ENCODE results near the gene TLR10. TPM values are rescaled to one million over a fixed set of nuclear protein-coding genes. Genes with fewer than 3 reads are reported as not detected.

Gene TLR10
- total and polyA plus RNA-seq, 2 experiments from 2014 or later, result 0.14 TPM; not detected in 1

DNA sequence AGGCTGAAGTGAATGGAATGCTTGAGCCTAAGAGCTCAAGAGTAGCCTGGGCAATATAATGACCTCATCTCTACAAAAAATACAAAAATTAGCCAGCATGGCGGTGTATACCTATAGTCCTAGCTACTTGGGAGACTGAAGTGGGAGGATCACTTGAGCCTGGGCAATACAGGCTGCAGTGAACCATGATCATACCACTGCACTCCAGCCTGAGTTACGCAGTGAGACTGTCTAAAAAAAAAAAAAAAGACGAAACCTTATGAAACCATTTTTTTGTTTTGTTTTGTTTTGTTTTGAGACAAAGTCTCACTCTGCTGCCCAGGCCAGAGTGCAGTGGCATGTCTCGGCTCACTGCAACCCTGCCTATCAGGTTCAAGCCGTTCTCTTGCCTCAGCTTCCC lies 36.9 kb downstream of the TLR10 start (continued):
- TF ChIP-seq, protein P1, sequence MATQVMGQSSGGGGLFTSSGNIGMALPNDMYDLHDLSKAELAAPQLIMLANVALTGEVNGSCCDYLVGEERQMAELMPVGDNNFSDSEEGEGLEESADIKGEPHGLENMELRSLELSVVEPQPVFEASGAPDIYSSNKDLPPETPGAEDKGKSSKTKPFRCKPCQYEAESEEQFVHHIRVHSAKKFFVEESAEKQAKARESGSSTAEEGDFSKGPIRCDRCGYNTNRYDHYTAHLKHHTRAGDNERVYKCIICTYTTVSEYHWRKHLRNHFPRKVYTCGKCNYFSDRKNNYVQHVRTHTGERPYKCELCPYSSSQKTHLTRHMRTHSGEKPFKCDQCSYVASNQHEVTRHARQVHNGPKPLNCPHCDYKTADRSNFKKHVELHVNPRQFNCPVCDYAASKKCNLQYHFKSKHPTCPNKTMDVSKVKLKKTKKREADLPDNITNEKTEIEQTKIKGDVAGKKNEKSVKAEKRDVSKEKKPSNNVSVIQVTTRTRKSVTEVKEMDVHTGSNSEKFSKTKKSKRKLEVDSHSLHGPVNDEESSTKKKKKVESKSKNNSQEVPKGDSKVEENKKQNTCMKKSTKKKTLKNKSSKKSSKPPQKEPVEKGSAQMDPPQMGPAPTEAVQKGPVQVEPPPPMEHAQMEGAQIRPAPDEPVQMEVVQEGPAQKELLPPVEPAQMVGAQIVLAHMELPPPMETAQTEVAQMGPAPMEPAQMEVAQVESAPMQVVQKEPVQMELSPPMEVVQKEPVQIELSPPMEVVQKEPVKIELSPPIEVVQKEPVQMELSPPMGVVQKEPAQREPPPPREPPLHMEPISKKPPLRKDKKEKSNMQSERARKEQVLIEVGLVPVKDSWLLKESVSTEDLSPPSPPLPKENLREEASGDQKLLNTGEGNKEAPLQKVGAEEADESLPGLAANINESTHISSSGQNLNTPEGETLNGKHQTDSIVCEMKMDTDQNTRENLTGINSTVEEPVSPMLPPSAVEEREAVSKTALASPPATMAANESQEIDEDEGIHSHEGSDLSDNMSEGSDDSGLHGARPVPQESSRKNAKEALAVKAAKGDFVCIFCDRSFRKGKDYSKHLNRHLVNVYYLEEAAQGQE (IDR thresholded peaks at IDR 0.05; ENCODE audit: unreplicated experiment), result no peak
- no peak for TF ChIP-seq ZNF331 (CRISPR knock-in tag; IDR thresholded peaks at IDR 0.05; ENCODE audit: low read depth)
- TF ChIP-seq EZH2 (IDR thresholded peaks at IDR 0.05; ENCODE audit: low read depth, unreplicated experiment), result no peak
- TF ChIP-seq NANOG (IDR thresholded peaks at IDR 0.05; ENCODE audit: borderline replicate concordance), result no peak
- TF ChIP-seq JUNB (IDR thresholded peaks at IDR 0.05; ENCODE audit: unreplicated experiment), result no peak
- TF ChIP-seq, protein P2, sequence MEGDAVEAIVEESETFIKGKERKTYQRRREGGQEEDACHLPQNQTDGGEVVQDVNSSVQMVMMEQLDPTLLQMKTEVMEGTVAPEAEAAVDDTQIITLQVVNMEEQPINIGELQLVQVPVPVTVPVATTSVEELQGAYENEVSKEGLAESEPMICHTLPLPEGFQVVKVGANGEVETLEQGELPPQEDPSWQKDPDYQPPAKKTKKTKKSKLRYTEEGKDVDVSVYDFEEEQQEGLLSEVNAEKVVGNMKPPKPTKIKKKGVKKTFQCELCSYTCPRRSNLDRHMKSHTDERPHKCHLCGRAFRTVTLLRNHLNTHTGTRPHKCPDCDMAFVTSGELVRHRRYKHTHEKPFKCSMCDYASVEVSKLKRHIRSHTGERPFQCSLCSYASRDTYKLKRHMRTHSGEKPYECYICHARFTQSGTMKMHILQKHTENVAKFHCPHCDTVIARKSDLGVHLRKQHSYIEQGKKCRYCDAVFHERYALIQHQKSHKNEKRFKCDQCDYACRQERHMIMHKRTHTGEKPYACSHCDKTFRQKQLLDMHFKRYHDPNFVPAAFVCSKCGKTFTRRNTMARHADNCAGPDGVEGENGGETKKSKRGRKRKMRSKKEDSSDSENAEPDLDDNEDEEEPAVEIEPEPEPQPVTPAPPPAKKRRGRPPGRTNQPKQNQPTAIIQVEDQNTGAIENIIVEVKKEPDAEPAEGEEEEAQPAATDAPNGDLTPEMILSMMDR (conservative IDR thresholded peaks at IDR 0.05; ENCODE audit: low read depth in 2 of 2), result no peak
- TF ChIP-seq, protein P3, sequence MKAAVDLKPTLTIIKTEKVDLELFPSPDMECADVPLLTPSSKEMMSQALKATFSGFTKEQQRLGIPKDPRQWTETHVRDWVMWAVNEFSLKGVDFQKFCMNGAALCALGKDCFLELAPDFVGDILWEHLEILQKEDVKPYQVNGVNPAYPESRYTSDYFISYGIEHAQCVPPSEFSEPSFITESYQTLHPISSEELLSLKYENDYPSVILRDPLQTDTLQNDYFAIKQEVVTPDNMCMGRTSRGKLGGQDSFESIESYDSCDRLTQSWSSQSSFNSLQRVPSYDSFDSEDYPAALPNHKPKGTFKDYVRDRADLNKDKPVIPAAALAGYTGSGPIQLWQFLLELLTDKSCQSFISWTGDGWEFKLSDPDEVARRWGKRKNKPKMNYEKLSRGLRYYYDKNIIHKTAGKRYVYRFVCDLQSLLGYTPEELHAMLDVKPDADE (IDR thresholded peaks at IDR 0.05), result no peak
- no peak for TF ChIP-seq STAT1 (IDR thresholded peaks at IDR 0.05; ENCODE audit: unreplicated experiment)
- TF ChIP-seq CREB1 (CRISPR knock-in tag; IDR thresholded peaks at IDR 0.05; ENCODE audit: low read depth), result no peak
- TF ChIP-seq ZNF114 (CRISPR knock-in tag; IDR thresholded peaks at IDR 0.05), result no peak
- TF ChIP-seq EZH2phosphoT487 (IDR thresholded peaks at IDR 0.05; ENCODE audit: unreplicated experiment), result no peak
- TF ChIP-seq POLR2AphosphoS5 (IDR thresholded peaks at IDR 0.05; ENCODE audit: low read depth), result no peak

DNA sequence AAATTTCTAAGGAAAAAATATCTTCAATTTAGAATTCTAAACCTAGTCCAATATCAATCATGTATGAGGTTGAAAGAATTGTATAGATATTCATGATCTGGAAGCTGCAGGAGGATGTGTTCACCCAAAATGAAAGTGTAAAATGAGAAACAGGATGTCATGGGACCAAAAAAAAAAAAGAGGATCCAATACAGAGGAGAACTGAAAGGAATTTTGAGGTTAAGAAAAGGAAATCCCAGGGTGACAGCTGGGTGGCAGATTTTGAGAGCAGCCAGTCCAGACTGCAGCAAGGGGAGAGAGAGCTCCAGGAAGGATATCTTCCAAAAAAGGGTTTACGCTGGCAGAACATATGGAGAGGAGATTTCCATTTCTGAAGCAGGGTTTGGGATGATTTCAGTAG lies 38.9 kb downstream of the TLR10 start:
- H3K79me2 ChIP-seq (replicated peaks; ENCODE audit: insufficient read depth), result no peaks in the 10 kb centered on the region
- H3F3A ChIP-seq (replicated peaks; ENCODE audit: low read depth), result no peaks in the 10 kb centered on the region
- Mint-ChIP-seq H3K9me3 (peaks cover 18% of the 10 kb centered on the region), H3K36me3 (ENCODE audit: low read depth) (peaks cover 14% of the 10 kb centered on the region), H3K4me3 (no peak overlapping the region), H3K4me1 (no peaks in the 10 kb centered on the region), H3K27ac (no peak overlapping the region), H3K27me3 (ENCODE audit: insufficient read depth, low read depth, poor library complexity) (peaks cover 2% of the 10 kb centered on the region)
- H3K27ac ChIP-seq (ENCODE audit: low read depth), result no peak overlapping the region
- H3K4me3 ChIP-seq, result no peak overlapping the region
- H3K36me3 ChIP-seq (ENCODE audit: insufficient read depth), result no peaks in the 10 kb centered on the region; the same call in 1 of the 2 replicates
- TF ChIP-seq ZNF331 (CRISPR knock-in tag; IDR thresholded peaks at IDR 0.05; ENCODE audit: low read depth) (no peak), NANOG (IDR thresholded peaks at IDR 0.05; ENCODE audit: borderline replicate concordance) (no peak), ZNF114 (CRISPR knock-in tag; IDR thresholded peaks at IDR 0.05) (no peak), JUNB (IDR thresholded peaks at IDR 0.05; ENCODE audit: unreplicated experiment) (no peak), CREB1 (CRISPR knock-in tag; IDR thresholded peaks at IDR 0.05; ENCODE audit: low read depth) (no peak), STAT1 (IDR thresholded peaks at IDR 0.05; ENCODE audit: unreplicated experiment) (no peak), EZH2 (IDR thresholded peaks at IDR 0.05; ENCODE audit: low read depth, unreplicated experiment) (no peak), EZH2phosphoT487 (IDR thresholded peaks at IDR 0.05; ENCODE audit: unreplicated experiment) (no peak)
- TF ChIP-seq, protein P2 (conservative IDR thresholded peaks at IDR 0.05; ENCODE audit: low read depth in 2 of 2), result no peak
- TF ChIP-seq, protein P3 (IDR thresholded peaks at IDR 0.05), result no peak
- H3K9me2 ChIP-seq (ENCODE audit: insufficient read depth), result no peaks in the 10 kb centered on the region; the same call in 1 of the 2 replicates
- no peaks in the 10 kb centered on the region for H4K20me1 ChIP-seq (replicated peaks; ENCODE audit: insufficient read depth)
- no peaks in the 10 kb centered on the region for H3K4me1 ChIP-seq (ENCODE audit: insufficient read depth)
- H3K27me3 ChIP-seq (ENCODE audit: insufficient read depth), result no peaks in the 10 kb centered on the region
- ATAC-seq (no peak), DNase-seq (ENCODE audit: low spot score) (no peak)
- H3K4me2 ChIP-seq, result no peak overlapping the region
- peak overlapping the region; percentile 73; the same call in 1 of the 2 replicates for H2AFZ ChIP-seq
